GM21576 (cell line): ENCODE data around the gene ZMIZ1.

Experiments used
- ATAC-seq: cut with Tn5 transposase; IDR thresholded peaks from one replicate; pipeline ENCODE4 v1.9.1; 2021; ENCODE audit warnings: mild to moderate bottlenecking, moderate library complexity; ENCODE audit not compliant: unreplicated experiment

The ZMIZ1 gene

DNA sequence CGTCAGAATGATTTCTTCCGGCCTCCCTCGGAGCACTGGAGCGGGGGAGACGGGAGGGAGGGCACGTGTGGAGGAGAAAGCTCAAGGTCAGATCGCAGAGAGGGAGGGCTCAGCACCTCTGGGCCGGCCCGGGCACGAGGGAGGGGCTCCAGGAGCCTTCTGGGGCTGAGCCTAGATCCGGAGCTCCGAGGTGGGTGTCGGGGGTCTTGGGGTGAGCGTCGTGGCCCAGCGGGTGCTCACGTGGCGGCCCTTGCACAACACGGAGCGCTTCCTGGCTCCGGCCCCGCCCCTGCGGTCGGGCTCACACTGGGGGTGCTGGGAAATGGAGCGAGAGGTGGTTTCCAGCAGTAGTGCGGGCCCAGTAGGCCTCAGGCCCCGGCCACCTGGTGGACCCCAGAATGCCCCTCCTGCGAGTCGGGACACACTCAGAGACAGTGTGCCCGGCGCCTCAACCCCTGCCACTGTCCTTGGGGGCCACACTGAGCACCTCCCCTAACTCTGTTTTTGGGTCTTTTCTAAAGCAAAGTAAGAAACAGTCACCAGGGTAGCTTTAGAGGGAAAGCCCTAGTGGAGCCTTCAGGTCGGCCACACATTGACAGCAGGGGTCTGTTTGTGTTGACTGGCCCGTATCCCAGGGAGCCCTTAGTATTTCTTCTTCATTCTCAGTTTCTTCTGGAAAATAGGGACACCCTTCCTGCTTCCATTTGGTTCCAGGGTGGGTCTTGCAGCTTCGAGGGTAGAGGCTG lies 279.3 kb downstream of the ZMIZ1 start:
- ATAC-seq = peak; percentile 76

DNA sequence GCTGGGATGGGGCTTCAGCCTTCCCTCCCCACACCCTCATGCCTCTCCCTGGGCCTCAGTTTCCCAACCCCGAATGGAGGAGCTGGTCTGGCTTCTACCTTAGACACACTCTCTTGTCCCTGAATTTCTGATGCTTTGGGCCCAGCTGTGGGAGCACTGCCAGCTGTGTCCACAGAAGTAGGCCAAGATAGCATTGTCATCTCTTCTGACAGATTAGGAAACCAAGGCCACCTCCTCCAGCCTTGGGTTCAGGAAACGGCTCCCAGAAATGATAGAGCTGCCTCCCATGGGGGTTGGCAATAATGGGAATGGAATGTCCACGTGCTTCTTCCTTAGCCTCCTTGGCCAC lies 279.8 kb downstream of the ZMIZ1 start:
- no peak for ATAC-seq

DNA sequence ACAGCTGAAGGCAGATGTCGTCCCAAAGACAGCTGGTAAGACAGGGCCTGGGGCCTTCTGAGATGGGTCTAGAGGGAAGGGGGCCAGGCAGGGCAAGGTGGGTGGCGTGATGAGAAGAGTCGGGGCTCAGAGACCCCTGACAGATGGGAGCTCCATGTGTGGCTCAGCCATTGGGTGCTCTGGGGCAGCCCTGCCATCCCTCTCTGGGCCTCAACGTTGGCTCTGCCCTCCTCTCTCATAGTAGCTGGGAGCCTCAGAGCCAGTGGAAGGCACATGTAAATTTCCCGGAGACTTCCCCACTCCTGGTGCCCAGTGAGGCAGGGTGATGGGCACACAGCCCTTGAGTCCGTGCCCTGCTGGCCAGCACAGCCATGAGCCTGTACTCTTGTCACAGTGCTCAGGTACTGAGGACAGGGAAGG lies 280.3 kb downstream of the ZMIZ1 start:
- no peak for ATAC-seq

DNA sequence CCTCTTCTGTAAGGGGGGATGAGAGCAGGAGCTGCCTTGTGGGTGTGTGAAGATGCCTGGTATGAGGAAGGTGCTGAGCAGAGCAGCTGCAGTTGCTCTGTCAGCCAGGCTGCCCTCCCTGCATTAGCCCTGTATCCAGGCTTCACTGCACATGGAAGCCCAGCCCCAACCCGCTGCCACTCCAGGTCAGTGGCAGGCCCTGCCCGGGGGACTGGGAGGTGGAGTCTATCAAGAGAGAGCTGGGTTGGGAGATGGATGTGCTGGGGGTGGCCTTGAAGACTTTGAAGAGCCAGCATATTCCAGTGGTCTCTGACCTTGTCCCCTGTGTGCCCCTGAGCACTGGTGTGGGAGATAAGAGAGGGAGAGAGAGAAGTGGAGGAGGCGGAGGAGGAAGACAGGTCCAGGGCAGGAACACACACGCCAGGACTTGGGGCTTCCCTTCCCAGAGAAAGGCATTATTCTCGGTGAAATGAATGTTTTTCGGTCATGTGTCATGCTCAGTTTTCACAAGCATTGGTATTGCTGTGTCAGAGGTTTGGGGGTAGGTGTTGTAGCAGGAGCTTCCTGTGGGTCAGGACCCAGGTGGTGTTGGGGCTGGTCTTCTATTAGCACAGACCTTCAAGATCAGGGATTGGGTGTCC lies 281.1 kb downstream of the ZMIZ1 start:
- no peak for ATAC-seq

DNA sequence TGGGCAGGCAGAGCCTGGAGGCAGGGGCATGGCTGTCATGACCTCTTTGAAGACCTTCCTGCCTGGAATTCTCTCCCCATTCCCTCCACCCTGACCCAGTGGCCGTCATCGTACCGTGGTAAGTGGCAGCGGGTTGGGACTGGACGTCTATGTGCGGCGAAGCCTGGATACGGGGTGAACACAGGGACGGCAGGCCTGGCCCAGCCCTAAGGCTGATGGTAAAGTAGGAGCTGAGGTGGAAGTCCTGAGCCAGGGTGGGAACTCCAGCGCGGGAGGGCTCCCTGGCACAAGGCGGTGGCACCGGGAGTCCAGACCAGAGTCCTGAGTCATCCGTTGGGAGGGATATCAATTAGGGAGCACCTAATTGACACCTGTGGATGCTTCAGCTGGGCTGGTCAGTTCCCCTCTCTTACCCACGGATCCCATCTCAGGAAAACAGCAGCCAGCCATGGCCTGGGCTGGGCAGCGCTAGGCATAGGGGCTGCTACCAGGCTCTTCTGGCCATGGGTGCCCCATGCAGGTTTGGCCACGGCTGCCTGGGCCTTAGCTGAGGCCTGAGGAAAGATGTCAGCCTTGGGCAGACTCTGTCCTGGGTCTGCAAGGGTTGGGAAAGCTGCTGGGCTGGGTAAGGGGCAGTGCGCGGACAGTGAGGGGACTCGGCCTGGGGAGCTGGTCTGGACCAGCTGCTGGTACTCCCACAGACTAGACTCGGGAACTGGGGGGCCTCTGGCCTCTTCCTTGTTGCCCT lies 281.8 kb downstream of the ZMIZ1 start:
- no peak for ATAC-seq

DNA sequence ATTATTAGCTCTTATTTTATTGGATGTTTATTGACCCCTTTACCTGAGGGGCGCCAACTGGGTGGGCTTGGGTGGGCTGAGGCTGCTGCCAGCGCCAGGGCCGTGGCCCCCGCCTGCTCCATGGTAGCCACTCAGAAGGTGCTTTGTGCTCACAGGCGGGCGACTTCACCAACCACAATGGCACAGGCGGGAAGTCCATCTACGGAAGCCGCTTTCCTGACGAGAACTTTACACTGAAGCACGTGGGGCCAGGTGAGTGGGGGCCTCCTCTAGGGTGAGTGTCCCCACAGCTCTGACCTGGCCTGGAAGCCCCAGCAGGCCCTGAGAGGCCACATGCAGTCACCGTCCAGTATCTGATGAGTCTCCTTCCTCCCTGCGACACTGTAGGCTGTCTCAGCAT lies 282.6 kb downstream of the ZMIZ1 start:
- ATAC-seq = no peak

DNA sequence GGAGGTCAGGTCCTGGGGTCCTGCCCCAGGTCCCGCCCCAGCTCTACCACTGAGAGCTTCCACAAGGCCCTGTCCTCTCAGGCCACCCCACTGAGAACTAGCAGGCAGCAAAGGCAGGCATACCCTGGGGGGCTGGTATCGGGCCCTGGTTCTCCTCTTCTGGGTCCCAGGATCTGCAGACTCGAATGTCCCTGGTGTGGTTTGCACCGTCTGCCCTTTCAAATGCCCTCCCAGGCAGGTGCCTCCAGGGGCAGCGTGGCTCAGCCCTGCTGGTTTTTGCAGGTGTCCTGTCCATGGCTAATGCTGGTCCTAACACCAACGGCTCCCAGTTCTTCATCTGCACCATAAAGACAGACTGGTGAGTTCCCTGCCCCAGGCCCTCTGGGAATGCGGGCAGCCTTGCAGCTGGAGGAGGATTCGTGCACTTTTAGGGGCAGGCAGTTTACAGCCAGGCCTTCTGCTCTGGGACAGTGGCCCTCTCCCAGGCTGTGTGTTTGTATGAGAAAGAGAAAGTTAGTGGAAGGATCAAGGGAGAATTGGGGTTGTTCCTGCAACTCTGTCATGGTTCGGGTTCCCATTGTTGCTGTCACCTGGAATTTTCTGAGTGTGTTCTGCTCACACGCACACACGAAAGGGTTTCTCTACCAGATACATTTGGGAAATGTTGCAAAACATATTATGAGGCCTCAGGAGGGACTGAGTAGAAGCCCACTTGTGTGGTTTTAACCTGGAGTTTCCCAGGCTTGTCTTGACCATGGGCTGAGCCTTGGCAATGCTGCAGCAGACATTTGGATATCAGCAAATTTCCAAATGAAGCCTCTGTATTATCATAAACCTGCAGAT lies 283.5 kb downstream of the ZMIZ1 start:
- ATAC-seq = no peak

DNA sequence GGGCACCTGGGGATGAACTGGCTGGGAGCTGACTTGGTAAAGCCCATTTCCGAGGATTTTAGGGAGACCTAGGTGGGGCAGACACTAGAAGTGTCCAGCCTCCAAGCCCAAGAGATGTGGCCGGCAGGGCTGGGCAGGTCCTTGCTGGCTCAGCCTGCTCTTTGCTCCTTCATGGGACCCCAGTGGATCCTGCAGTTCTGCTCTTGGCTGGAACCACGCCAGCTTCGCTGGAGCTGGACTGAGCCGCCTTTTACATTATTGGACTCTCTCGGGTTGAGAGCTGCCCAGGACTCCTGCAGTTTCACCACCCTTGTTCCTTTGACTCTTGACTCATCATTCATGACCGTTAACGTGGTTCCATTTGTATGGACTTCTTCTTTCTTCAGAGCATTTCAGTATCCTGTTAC lies 284.2 kb downstream of the ZMIZ1 start:
- no peak for ATAC-seq

DNA sequence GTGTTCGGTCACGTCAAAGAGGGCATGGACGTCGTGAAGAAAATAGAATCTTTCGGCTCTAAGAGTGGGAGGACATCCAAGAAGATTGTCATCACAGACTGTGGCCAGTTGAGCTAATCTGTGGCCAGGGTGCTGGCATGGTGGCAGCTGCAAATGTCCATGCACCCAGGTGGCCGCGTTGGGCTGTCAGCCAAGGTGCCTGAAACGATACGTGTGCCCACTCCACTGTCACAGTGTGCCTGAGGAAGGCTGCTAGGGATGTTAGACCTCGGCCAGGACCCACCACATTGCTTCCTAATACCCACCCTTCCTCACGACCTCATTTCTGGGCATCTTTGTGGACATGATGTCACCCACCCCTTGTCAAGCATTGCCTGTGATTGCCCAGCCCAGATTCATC lies 285.0 kb downstream of the ZMIZ1 start:
- no peak for ATAC-seq

DNA sequence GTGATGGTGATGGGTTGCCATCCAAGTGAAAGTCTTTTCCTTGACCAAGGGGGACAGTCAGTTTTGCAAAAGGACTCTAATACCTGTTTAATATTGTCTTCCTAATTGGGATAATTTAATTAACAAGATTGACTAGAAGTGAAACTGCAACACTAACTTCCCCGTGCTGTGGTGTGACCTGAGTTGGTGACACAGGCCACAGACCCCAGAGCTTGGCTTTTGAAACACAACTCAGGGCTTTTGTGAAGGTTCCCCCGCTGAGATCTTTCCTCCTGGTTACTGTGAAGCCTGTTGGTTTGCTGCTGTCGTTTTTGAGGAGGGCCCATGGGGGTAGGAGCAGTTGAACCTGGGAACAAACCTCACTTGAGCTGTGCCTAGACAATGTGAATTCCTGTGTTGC lies 285.4 kb downstream of the ZMIZ1 start:
- ATAC-seq = no peak

DNA sequence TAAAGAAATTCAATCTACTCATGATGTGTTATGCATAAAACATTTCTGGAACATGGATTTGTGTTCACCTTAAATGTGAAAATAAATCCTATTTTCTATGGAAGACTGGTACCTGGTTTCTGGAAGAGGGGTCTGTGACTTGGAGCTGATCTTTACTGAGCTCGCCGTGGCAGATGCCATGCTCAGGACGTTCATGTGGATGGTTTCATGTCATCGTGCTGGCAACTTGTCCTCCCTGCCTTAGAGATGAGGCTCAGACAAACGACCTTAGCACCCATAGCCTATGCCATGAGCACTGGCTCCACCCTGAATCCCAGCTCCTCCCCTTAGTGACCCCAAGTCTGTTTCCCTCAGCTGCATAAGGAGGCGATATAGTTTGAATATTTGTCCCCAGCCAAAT lies 285.8 kb downstream of the ZMIZ1 start:
- no peak for ATAC-seq

DNA sequence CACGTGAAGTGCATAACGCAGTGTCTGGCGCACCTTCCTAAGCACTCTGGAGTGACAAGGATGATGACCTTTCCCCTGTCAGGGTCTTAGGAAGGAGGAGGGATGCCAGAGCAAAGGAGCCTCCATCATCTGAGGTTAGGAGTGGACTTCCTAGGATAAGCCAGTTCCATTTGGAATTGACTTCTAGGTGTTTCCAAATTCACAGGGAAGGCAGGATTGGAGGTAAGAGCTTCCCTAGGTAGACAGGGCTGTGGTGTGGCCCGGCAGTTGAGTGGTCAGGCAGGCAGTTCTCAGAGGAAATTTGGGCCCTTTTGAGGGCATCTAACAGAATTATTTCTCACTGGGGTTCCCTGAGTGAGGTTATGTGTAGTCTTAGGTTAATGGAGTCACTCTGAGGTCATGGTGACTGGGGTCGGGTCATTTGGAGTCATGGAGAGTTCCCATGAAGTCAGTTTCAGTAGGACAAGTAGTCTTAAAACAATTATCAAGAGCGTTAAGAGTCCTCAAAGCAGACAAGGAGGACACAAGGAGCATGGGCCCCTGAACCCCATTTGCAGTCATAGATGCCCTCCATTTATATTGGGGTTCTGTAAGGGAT lies 286.8 kb downstream of the ZMIZ1 start:
- ATAC-seq = no peak

DNA sequence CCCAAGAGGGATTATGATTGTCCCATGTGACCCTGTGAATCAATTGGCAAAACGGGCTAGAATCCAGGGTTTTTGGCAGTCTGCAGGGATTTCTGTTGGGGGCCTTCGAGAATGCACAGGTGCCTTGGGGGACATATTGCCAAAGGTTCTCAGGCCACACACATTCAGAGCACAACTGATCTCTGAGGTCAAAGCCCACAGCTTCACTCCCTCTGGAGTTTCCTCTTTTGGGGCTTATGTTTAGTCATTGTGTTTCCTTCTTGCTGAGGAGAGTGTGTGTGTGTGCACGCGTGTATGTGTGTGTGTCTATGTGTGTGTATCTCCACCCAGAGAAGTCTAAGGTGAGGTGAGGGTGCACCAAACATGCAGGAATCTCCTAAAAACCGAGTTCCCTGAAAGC lies 287.3 kb downstream of the ZMIZ1 start:
- no peak for ATAC-seq

DNA sequence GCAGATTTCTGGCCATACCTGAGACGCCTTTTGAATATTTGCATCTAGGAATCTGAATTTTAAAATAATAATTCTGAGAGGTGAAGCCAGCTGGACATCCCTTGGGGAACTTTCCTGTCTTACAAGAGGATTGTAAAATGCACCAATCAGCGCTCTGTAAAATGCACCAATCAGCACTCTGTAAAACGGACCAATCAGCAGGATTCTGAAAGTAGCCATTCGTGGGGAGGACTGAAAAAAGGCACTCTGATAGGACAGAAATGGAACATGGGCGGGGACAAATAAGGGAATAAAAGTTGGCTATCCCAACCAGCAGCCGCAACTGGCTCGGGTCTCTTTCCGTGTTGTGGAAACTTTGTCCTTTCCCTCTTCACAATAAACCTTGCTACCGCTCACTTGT lies 288.4 kb downstream of the ZMIZ1 start:
- no peak for ATAC-seq

DNA sequence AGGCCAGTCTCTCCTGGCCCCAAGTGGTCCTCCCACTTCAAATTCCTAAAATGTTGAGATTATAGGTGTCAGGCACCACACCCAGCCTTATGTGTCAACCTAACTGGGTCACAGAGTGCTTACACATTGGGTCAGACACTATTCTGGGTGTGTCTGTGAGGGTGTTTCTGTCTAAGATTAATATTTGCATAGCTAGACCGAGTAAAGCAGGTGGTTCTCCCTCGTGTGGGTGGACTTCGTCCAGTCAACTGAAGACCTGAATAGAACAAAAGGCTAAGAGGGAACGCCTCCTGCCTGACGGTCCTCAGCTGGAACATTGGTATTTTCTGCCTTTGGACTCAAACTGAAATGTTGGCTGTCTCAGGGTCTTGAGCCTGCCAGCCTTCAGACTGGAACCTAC lies 290.0 kb downstream of the ZMIZ1 start:
- peak; percentile 46 for ATAC-seq

DNA sequence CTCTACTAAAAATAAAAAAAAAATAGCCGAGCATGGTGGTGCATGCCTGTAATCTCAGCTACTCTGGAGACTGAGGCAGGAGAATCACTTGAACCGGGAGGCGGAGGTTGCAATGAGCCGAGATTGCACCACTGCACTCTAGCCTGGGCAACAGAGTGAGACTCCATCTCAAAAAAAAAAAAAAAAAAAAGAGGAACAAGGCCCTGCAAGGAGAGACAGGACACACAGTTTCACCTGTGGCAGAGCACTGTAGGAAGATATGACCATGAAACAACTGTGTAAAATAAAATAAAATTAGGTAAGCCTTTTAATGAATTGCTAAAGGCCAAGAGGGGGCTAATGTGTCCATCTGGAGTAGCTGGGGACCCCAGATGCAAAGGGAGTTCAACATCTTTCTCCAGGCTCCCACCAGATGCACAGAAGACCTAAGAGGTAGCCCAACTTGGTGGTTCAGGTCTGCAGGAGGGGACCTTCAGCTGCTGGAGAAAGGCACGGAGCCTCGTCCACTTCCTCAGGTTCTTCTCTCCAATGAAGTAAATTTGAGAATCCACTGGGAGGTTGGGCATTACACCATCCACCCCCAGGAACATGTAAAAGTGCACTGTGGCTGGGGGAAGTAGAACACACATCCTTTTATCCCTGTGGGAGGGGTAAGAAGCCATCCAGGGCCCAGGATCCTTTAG lies 291.2 kb downstream of the ZMIZ1 start:
- ATAC-seq = no peak

DNA sequence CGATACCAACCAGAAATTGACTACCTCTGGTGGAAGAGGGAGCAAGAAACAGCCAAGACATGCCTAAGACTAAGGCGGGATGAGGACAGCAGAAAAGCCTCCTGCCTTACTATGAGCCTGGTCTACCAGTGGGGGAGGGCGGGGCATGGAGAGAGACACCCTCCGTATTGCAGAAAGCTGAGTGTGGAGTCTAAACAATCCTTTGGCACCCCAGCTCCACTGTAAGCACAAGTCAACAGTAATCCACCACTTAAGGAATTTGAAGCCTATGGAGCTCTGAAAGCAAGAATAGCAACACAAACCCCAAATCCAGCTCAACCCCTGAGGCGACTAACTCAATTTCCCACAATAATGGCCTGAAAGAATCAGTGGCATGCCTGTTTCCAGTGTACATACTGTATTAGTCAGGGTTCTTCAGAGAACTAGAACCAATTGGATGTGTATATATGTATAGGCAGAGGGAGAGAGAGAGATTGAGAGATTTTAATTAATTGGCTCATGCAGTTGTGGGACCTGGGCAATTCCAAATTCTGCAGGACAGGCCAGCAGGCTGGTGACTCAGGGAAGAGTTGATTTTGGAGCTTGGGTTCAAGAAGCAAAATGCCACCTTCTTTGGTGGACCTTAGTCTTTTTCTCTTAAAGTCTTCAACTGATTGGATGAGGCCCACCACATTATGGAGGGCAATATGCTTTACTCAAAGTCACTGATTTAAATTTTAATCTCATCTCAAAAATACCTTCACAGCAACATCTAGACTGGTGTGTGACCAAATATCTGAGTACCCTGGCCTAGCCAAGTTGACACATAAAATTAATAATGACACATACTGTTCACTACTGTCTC lies 292.0 kb downstream of the ZMIZ1 start:
- ATAC-seq = no peak

DNA sequence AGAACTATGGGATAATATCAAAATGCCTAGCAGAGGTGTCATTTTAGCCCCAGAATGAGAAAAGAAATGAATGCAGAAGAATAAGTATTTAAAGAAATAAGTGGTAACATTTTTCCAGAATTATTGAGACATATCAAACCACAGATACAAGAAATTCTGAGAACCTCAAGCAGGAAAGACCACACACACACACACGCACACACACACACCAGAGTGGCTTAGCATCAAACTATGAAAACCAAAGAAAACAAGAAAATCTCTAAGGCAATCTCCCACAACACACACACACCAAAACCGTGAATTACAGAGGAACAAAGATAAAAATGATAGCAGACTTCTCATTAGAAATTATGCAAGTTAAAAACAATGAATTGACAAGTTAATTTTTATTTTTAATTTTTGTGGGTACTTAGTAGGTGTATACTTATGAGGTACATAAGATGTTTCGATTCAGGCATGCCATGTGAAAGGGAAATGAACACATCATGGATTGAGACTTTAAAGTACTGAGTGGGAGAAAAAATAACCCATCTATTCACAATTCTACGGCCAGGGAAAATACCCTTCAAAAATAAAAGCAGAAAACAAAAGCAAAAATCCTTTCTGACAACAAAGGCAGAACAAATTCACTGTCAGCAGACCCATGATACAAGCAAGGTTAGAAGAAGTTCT lies 293.1 kb downstream of the ZMIZ1 start:
- ATAC-seq = no peak
